ENCODE results near the gene PTHLH.

Gene PTHLH

GRCh38 chr12:27972721-27973120 is at the start of gene PTHLH:
TSS of gene PTHLH (minus strand) at chr12:27972733. CDS start at chr12:27969494, 3,239 bp downstream.
- no peak for DNase-seq

DNA sequence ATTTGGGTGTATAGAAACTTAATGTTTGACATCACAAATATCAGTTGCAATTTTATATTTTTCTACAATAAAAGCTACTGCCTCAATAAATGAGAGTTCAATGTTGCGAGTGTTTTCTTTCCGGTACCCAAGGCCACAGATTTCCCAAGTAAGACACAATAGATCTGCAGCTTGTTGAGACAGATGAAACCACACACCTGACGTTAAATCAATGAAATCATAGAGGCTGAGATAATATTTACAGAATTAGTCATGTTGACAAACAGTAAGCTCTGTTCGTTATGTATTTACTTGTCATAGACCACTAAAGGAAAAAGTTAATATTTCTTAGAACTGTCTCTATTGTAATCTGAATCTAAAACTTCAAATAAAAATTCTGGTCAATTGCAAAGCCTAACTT is 49.2 kb upstream of the PTHLH start:
- no peak for DNase-seq

GRCh38 chr12:28017873-28018255 is 45.3 kb upstream of the PTHLH start:
- DNase-seq, result no peak

GRCh38 chr12:28017126-28017872 is 44.8 kb upstream of the PTHLH start:
- no peak for DNase-seq

DNA sequence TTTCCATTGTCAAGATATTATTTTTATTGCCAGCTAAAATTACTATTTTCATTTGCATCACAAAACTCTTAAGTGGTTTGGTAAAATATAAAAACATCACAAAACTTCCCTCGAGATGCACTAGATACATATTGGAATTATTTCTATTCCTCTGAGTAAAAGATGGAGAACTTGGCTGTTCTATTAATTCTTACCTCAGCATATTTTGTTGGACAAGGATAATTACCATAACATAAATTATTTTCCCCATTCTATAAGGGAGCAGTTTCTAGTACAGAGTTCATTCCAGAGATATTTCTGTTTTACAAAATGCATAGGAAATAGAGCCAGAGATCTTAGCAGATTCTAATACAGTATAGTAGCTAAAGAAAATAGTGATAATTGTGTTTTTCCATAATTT is 42.6 kb upstream of the PTHLH start:
- DNase-seq, result no peak

DNA sequence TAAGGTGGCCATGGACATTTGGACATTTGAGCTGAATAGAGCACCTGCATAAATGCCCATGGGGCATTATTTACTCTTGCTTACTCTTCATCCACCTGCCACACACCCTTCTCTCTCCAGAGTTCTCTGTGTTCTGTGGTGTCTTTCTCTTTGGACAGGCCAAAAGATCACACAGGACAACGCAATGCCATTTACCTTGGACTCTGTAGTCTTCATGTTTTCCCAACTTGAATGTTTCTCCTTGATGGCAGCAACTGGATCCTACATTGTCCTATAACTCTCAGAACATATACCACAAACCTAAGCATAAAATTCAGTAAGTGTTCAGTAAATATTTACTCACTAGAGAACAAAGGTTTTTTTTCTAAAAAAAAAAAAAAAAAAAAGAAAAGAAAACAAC is 41.7 kb upstream of the PTHLH start:
- DNase-seq, result no peak

GRCh38 chr12:28012333-28012918 is 39.9 kb upstream of the PTHLH start:
- no peak for DNase-seq

DNA sequence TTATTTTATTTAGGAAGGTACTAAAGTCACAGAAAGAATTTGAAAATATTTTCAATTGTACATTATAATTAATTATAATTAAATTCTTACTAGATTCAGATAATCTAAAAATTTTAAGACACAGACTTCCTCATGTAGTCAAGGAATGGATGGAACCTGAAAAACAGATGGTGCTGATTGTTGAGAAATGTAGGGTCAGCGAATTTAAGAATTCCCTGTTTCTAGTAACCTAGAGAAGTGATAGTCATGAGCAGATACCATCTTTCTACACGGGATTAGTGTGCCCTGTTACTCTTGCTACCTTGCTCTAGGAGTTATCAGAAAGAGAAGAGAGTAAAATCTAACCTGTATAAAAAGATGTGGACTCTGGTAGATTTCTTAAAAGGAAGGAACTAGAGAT is 37.5 kb upstream of the PTHLH start:
- DNase-seq, result no peak

GRCh38 chr12:27999970-28000369 is 27.4 kb upstream of the PTHLH start:
- no peak for DNase-seq

DNA sequence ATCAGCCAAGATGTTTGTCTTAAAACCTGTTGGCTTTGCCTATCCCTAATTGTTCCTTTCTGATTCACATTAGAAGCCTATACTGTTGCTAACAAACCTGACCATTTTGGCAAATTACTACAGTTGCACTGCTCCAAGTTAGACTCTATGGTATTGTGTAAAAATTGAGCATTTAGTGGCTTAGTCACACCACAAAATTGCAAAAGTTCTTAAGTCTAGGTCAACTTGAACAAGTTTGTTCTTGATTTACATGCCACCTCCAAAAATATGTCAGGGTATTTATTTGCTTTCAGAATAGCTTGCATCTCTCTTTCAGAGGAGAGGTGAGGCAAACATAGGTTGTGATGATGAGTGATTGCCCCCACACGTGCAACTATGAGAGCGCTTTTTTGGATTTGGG is 27.0 kb upstream of the PTHLH start:
- no peak for DNase-seq

DNA sequence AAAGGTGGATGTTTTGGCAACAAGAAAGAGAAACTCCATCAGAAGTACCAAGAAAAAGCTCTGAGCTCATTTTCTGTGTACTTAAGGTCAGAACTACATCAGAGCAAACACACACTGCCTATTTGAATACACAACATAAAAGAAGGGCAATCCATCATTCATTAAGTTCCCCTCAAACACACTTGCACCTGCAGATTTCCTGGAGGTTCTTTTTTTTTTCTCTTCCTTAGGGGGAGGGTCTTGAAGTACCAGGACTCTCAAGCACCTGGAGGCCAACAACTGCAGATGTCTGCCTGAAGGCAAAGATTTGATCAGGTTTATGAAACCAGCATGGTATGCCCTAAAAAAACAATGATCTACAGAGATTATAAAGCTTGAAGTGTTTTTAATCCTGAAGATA is 26.1 kb upstream of the PTHLH start:
- DNase-seq, result no peak

DNA sequence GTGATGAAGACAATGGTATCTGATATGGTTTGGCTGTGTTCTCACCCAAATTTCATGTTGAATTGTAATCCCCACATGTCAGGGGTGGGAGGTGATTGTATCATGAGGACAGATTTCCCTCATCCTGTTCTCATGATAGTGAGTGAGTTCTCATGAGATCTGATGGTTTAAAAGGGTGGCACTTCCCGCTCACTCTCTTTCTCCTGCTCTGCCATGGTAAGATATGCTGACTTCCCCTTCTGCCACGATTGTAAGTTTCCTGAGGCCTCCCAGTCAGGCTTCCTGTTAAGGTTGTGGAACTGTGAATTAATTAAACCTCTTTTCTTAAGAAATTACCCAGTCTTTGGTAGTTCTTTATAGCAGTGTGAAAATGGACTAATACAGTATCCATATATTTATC is 25.6 kb upstream of the PTHLH start:
- no peak for DNase-seq

DNA sequence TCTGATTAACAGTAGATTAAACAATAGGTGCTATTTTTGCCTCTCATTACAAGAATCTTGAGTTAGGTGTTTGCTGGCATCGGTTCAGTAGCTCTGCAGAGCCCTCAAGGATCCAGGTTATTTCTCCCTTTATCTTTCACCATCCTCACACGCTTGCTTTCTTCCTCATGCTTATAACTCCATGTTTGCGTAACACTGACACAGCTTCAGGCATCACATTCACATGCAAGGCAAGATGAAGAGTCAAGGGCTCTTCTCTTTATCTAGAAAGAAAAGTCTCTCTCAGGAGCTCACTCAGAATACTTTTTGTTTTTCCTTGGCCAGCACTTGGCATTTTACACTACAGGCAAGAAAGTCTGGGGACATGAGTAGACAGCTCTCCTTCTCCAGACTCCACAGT is 24.2 kb upstream of the PTHLH start:
- no peak for DNase-seq

GRCh38 chr12:27995406-27995805 is 22.9 kb upstream of the PTHLH start:
- no peak for DNase-seq

- DNase-seq, result no peak
Measured at GRCh38 chr12:27988594-27989233, 16.2 kb upstream of the PTHLH start.

- no peak for DNase-seq
Measured at GRCh38 chr12:27987331-27987730, 14.8 kb upstream of the PTHLH start.

GRCh38 chr12:27984275-27984674 is 11.7 kb upstream of the PTHLH start:
- DNase-seq, result no peak

DNA sequence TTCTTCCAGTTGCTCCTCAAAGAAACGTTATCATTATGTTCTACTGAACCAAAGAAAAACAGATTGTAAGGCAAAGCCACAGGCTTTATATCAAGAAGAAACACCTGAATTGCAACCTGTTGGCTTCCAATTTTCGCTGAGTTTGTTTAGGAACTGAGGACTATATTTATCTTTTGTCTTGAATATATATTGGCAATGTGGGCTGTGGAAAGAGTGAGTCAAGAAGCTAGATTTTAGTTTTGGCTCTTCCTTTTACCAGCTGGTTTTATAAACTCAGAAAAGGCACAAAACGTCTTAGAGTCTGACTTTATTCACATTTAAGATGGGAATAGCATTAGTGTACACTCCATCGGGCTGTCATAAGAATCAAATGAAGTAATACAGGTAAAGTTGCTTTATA is 10.4 kb upstream of the PTHLH start:
- no peak for DNase-seq

- DNase-seq, result no peak
Measured at GRCh38 chr12:27982385-27982784, 9.9 kb upstream of the PTHLH start.

DNA sequence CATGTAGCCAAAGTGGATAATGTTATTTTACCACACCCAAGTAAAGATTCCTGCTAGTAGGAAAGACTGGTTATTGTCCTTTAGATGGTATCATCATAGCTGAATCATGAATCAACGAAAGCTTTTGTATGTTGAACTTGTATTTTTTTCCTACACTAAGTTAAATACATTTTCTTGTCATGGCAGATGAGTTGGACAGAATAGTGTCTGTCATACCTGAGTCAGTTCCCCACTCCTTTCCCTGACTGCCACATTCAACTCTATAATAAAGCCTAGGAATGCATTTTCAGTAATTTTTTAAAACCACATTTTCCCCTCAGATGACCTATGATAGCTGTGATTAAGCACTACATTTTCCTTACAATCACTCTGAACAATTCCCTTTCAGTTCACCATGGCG is 9.3 kb upstream of the PTHLH start:
- no peak for DNase-seq

GRCh38 chr12:27979145-27979544 is 6.6 kb upstream of the PTHLH start:
- DNase-seq, result no peak

DNA sequence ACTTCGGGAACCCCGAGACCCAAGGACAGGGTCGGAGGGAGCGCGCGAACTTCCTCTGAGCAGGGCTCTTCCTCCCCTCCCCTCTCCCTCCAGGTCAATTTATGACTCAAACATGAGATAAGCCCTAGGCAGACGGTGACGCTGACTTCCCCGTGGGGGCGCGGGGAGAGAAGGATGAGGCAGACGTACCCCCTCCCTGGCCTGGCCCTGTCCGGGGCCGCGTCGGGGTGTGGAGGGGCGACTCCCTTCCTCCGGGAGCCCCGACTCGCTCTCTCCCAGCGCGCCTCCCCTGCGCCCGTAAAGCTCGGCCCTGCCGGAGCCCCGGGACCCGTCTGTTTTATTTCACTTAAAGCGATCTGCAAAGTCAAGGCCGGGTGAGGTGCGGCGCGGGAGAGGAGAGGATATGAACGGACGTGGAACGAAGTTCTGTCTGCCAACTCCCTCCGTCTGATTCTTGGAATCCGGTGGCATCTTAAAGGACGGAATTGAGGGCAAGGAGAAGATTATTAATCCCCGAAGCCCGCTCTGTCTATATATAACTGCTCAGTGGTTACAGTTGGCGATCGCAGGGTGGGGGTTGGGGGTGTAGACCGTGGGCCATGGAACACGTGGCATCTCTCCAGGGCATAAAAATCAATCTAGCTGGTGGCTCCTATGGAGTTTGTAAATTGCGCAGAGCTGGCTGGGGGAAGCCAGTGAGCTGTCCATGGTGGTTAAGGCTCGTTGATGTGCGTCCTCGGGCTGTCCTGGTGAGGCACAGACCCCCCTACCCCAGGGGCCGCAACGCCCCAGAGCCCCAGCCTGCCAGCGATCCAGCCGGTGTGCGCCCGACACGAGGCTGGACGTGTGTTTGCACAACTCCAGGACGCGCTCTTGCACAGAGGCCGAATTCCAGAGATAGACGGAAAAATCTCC is 2.9 kb upstream of the PTHLH start:
- no peak for DNase-seq

- no peak for DNase-seq
Measured at GRCh38 chr12:27974735-27975221, 2.2 kb upstream of the PTHLH start.
